Measurements from ENCODE around the gene TRAP1. TPM values are rescaled to one million over a fixed set of nuclear protein-coding genes. Genes with fewer than 3 reads are reported as not detected.

Gene TRAP1
- polyA plus RNA-seq, 3 donors: 22.8 to 54.0 (median 22.9) TPM

DNA sequence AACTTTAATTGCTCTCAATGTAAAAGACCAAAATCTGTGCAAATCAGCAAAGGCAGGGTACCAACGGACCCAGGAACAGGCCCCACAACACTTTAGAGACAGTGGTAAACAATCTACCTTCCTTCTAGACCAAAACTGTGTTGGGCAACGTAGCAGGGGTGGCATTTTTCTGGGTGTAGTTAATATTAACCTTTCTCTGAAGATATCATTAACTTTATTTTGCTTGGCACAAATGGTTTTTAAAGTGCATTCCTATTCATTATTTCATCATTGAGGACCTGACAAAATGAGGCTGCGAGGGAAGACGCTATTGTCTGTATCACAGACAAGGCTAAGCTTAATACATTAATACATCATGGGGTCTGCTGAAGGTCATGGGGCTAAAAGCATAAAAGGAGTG lies 37.9 kb upstream of the TRAP1 start:
- whole genome bisulfite sequencing (ENCODE audit: insufficient coverage): no CpG with 5 or more reads among the region's 4 CpGs
- Histone ChIP-seq H3K36me3 (replicated peaks in 1 of 2; ENCODE audit: control insufficient read depth in 1 of 2, insufficient read depth in 2 of 2, low read length in 2 of 2) (peaks cover 87 to 100% of the 10 kb centered on the region in 2 donors), H3K27ac (ENCODE audit: low read depth in 1 of 2, low read length in 2 of 2) (no peak overlapping the region), H3K4me1 (ENCODE audit: control insufficient read depth in 1 of 2, insufficient read depth in 2 of 2, low read length in 2 of 2) (no peaks in the 10 kb centered on the region), H3K9ac (ENCODE audit: insufficient read depth, low read length, poor library complexity, severe bottlenecking) (no peak overlapping the region), H3K9me3 (replicated peaks in 1 of 2; ENCODE audit: control insufficient read depth in 1 of 2, insufficient read depth in 1 of 2, low read length in 2 of 2) (no peaks in the 10 kb centered on the region), H3K27me3 (ENCODE audit: control insufficient read depth in 2 of 2, insufficient read depth in 2 of 2, low read length in 2 of 2) (no peaks in the 10 kb centered on the region), H4K20me1 (ENCODE audit: insufficient read depth, low read length) (peaks cover 100% of the 10 kb centered on the region), H3K4me3 (replicated peaks in 1 of 3; ENCODE audit: low read depth in 2 of 3, low read length in 3 of 3) (no peak overlapping the region), H3K79me2 (ENCODE audit: insufficient read depth, low read length) (peaks cover 13% of the 10 kb centered on the region), H3K4me2 (replicated peaks; ENCODE audit: extremely low read depth, low read length, poor library complexity, severe bottlenecking) (no peak overlapping the region), H2AFZ (ENCODE audit: insufficient read depth, low read depth, low read length, poor library complexity, severe bottlenecking) (no peak overlapping the region)
- DNase-seq: no peak
- TF ChIP-seq, protein P1, sequence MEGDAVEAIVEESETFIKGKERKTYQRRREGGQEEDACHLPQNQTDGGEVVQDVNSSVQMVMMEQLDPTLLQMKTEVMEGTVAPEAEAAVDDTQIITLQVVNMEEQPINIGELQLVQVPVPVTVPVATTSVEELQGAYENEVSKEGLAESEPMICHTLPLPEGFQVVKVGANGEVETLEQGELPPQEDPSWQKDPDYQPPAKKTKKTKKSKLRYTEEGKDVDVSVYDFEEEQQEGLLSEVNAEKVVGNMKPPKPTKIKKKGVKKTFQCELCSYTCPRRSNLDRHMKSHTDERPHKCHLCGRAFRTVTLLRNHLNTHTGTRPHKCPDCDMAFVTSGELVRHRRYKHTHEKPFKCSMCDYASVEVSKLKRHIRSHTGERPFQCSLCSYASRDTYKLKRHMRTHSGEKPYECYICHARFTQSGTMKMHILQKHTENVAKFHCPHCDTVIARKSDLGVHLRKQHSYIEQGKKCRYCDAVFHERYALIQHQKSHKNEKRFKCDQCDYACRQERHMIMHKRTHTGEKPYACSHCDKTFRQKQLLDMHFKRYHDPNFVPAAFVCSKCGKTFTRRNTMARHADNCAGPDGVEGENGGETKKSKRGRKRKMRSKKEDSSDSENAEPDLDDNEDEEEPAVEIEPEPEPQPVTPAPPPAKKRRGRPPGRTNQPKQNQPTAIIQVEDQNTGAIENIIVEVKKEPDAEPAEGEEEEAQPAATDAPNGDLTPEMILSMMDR (IDR thresholded peaks at IDR 0.05): no peak
- H3K27me3 Mint-ChIP-seq (ENCODE audit: low read depth in 3 of 3): no peaks in the 10 kb centered on the region
- intact Hi-C loops (cut with micrococcal nuclease): no loop called here
- H3K4me1 Mint-ChIP-seq: no peaks in the 10 kb centered on the region
- peaks cover 84 to 93% of the 10 kb centered on the region in 2 donors for H3K36me3 Mint-ChIP-seq
- no peaks in the 10 kb centered on the region for H3K9me3 Mint-ChIP-seq
- H3K4me3 Mint-ChIP-seq: no peak overlapping the region
- no peak overlapping the region for H3K27ac Mint-ChIP-seq

DNA sequence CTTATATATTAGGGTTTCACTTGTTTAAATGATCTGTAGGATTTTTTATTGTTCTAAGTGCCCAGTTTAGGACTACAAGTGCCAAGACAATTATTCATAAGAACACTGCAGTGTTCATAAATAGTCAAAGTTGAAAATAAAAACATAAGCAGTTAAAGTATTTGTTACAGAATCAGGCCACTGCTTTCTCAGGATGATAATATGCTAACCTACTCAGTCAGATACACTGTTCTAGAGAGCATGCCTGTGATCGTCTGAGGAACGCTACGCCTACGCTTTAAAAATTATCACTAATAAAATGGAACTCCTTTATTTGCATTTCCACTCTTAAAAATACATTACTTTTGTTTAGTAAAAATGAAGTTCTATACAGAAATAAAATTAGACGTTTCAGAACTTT lies 37.4 kb upstream of the TRAP1 start:
- Mint-ChIP-seq H3K4me1 (no peaks in the 10 kb centered on the region), H3K36me3 (peaks cover 86 to 93% of the 10 kb centered on the region in 2 donors), H3K27me3 (ENCODE audit: low read depth in 3 of 3) (no peaks in the 10 kb centered on the region), H3K27ac (no peak overlapping the region), H3K9me3 (no peaks in the 10 kb centered on the region), H3K4me3 (no peak overlapping the region)
- Histone ChIP-seq H3K4me3 (replicated peaks in 1 of 3; ENCODE audit: low read depth in 2 of 3, low read length in 3 of 3) (no peak overlapping the region), H3K27me3 (ENCODE audit: control insufficient read depth in 2 of 2, insufficient read depth in 2 of 2, low read length in 2 of 2) (no peaks in the 10 kb centered on the region), H3K36me3 (replicated peaks in 1 of 2; ENCODE audit: control insufficient read depth in 1 of 2, insufficient read depth in 2 of 2, low read length in 2 of 2) (peaks cover 88 to 100% of the 10 kb centered on the region in 2 donors), H3K4me1 (ENCODE audit: control insufficient read depth in 1 of 2, insufficient read depth in 2 of 2, low read length in 2 of 2) (no peaks in the 10 kb centered on the region), H3K27ac (ENCODE audit: low read depth in 1 of 2, low read length in 2 of 2) (no peak overlapping the region), H4K20me1 (ENCODE audit: insufficient read depth, low read length) (peaks cover 100% of the 10 kb centered on the region), H2AFZ (ENCODE audit: insufficient read depth, low read depth, low read length, poor library complexity, severe bottlenecking) (no peak overlapping the region), H3K9me3 (replicated peaks in 1 of 2; ENCODE audit: control insufficient read depth in 1 of 2, insufficient read depth in 1 of 2, low read length in 2 of 2) (no peaks in the 10 kb centered on the region), H3K79me2 (ENCODE audit: insufficient read depth, low read length) (peaks cover 13% of the 10 kb centered on the region), H3K4me2 (replicated peaks; ENCODE audit: extremely low read depth, low read length, poor library complexity, severe bottlenecking) (no peak overlapping the region), H3K9ac (ENCODE audit: insufficient read depth, low read length, poor library complexity, severe bottlenecking) (no peak overlapping the region)
- DNase-seq: no peak
- intact Hi-C loops (cut with micrococcal nuclease): no loop called here
- TF ChIP-seq, protein P1 (IDR thresholded peaks at IDR 0.05): no peak
- WGBS (ENCODE audit: insufficient coverage): no CpG with 5 or more reads among the region's 5 CpGs

All from CD14-positive monocyte (primary cell).